SK-N-SH treated with all-trans-retinoic acid at 6 μM for 48 hours (cell line): Measurements from ENCODE around the gene PHLDA2.
"Not testable (repeated sequence)": the region's sequence is repeated elsewhere in the genome, so short reads cannot be mapped to it uniquely, and the experiment has no call there.

Experiments used
- ATAC-seq: fragments of 200-7000 bp; cut with Tn5 transposase; 3 replicates; pipeline ENCODE4 v1.9.1; 2020; ENCODE audit warnings: mild to moderate bottlenecking, moderate library complexity
- BACH2 ChIP-seq: fragments of 250-450 bp; sonication (Bioruptor Pico); IDR thresholded peaks from 2 replicates; pipeline ENCODE4 v1.9.0; 2021; ENCODE audit warnings: mild to moderate bottlenecking, borderline replicate concordance
- CSDC2 ChIP-seq: fragments of 250-450 bp; sonication (Bioruptor Pico); IDR thresholded peaks from 2 replicates; pipeline ENCODE4 v1.5.0; 2020; ENCODE audit warnings: mild to moderate bottlenecking, moderate library complexity
- GLIS3 ChIP-seq: fragments of 250-450 bp; sonication (Bioruptor Pico); IDR thresholded peaks from 2 replicates; pipeline ENCODE4 v1.5.0; 2020; ENCODE audit warnings: mild to moderate bottlenecking, moderate library complexity
- ISL1 ChIP-seq: fragments of 250-450 bp; sonication (Bioruptor Pico); IDR thresholded peaks from 2 replicates; pipeline ENCODE4 v2.1.2; 2022; ENCODE audit warnings: mild to moderate bottlenecking, moderate library complexity
- OSR1 ChIP-seq: fragments of 250-450 bp; sonication (Bioruptor Pico); IDR thresholded peaks from 2 replicates; pipeline ENCODE4 v1.8.0; 2022; ENCODE audit warnings: moderate library complexity, mild to moderate bottlenecking, inconsistent platforms
- POU6F1 ChIP-seq: fragments of 250-450 bp; sonication (Bioruptor Pico); IDR thresholded peaks from 2 replicates; pipeline ENCODE4 v1.8.0; 2021; ENCODE audit warnings: low read depth, mild to moderate bottlenecking, moderate library complexity, borderline replicate concordance
- PPARA ChIP-seq: fragments of 250-450 bp; sonication (Bioruptor Pico); IDR thresholded peaks from 2 replicates; pipeline ENCODE4 v1.5.0; 2020; ENCODE audit warnings: mild to moderate bottlenecking, borderline replicate concordance
- RARB ChIP-seq: fragments of 250-450 bp; sonication (Bioruptor Pico); IDR thresholded peaks from 2 replicates; pipeline ENCODE4 v1.8.0; 2021; ENCODE audit warnings: mild to moderate bottlenecking, moderate library complexity
- SNAI2 ChIP-seq: fragments of 250-450 bp; sonication (Bioruptor Pico); IDR thresholded peaks from 2 replicates; pipeline ENCODE4 v1.5.0; 2020; ENCODE audit warnings: mild to moderate bottlenecking, moderate library complexity
- TCF4 ChIP-seq: fragments of 250-450 bp; sonication (Bioruptor Pico); IDR thresholded peaks from 2 replicates; pipeline ENCODE4 v1.8.0; 2021; ENCODE audit warnings: mild to moderate bottlenecking, moderate library complexity, borderline replicate concordance
- TOX ChIP-seq: fragments of 250-450 bp; sonication (Bioruptor Pico); IDR thresholded peaks from 2 replicates; pipeline ENCODE4 v1.8.0; 2021; ENCODE audit warnings: mild to moderate bottlenecking, moderate library complexity, borderline replicate concordance
- ZC3H10 ChIP-seq: fragments of 250-450 bp; sonication (Bioruptor Pico); IDR thresholded peaks from 2 replicates; pipeline ENCODE4 v1.5.1; 2021; ENCODE audit warnings: mild to moderate bottlenecking, moderate library complexity
- ZFP3 ChIP-seq: fragments of 250-450 bp; sonication (Bioruptor Pico); IDR thresholded peaks from 2 replicates; pipeline ENCODE4 v1.5.0; 2020; ENCODE audit warnings: mild to moderate bottlenecking, moderate library complexity
- ZFP30 ChIP-seq: fragments of 450-650 bp; formaldehyde crosslinking; IDR thresholded peaks from 2 replicates; pipeline ENCODE4 v1.5.0; 2022; ENCODE audit warnings: mild to moderate bottlenecking, moderate library complexity
- ZNF565 ChIP-seq: fragments of 450-650 bp; formaldehyde crosslinking; conservative IDR thresholded peaks from 2 replicates; pipeline ENCODE4 v1.5.0; 2020; ENCODE audit warnings: low read depth, mild to moderate bottlenecking, moderate library complexity
- ZNF70 ChIP-seq: fragments of 450-650 bp; formaldehyde crosslinking; IDR thresholded peaks from 2 replicates; pipeline ENCODE4 v1.5.0; 2020; ENCODE audit warnings: mild to moderate bottlenecking, moderate library complexity
- ZNF8 ChIP-seq: fragments of 450-650 bp; formaldehyde crosslinking; IDR thresholded peaks from 2 replicates; pipeline ENCODE4 v1.5.0; 2020; ENCODE audit warnings: mild to moderate bottlenecking, moderate library complexity
- TF ChIP-seq, protein P1 (sequence below): fragments of 250-450 bp; sonication (Bioruptor Pico); IDR thresholded peaks from 2 replicates; pipeline ENCODE4 v1.8.0; 2020; ENCODE audit warnings: mild to moderate bottlenecking, moderate library complexity, borderline replicate concordance
- TF ChIP-seq, protein P2 (sequence below): fragments of 250-450 bp; sonication (Bioruptor Pico); IDR thresholded peaks from 2 replicates; pipeline ENCODE4 v1.5.0; 2020; ENCODE audit warnings: mild to moderate bottlenecking, moderate library complexity

Gene PHLDA2

GRCh38 chr11:2940147-2940920 is 11.1 kb upstream of the PHLDA2 start:
- TF ChIP-seq OSR1 (CRISPR knock-in tag), result no peak
- no peak for TF ChIP-seq TOX
- TF ChIP-seq PPARA, result no peak
- no peak for TF ChIP-seq ISL1 (CRISPR knock-in tag)
- TF ChIP-seq ZC3H10 (CRISPR knock-in tag), result no peak
- TF ChIP-seq, protein P1, sequence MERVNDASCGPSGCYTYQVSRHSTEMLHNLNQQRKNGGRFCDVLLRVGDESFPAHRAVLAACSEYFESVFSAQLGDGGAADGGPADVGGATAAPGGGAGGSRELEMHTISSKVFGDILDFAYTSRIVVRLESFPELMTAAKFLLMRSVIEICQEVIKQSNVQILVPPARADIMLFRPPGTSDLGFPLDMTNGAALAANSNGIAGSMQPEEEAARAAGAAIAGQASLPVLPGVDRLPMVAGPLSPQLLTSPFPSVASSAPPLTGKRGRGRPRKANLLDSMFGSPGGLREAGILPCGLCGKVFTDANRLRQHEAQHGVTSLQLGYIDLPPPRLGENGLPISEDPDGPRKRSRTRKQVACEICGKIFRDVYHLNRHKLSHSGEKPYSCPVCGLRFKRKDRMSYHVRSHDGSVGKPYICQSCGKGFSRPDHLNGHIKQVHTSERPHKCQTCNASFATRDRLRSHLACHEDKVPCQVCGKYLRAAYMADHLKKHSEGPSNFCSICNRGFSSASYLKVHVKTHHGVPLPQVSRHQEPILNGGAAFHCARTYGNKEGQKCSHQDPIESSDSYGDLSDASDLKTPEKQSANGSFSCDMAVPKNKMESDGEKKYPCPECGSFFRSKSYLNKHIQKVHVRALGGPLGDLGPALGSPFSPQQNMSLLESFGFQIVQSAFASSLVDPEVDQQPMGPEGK (CRISPR knock-in tag), result no peak
- TF ChIP-seq TCF4 (CRISPR knock-in tag), result no peak
- no peak for TF ChIP-seq ZNF8 (CRISPR knock-in tag)
- TF ChIP-seq ZNF565, result no peak
- no peak for TF ChIP-seq RARB (CRISPR knock-in tag)
- no peak for TF ChIP-seq ZNF70
- no peak for TF ChIP-seq ZFP3 (CRISPR knock-in tag)
- ATAC-seq, result peak; percentile 11

- ATAC-seq, result not testable (repeated sequence)
Observed at GRCh38 chr11:2938458-2939418, 9.5 kb upstream of the PHLDA2 start.

DNA sequence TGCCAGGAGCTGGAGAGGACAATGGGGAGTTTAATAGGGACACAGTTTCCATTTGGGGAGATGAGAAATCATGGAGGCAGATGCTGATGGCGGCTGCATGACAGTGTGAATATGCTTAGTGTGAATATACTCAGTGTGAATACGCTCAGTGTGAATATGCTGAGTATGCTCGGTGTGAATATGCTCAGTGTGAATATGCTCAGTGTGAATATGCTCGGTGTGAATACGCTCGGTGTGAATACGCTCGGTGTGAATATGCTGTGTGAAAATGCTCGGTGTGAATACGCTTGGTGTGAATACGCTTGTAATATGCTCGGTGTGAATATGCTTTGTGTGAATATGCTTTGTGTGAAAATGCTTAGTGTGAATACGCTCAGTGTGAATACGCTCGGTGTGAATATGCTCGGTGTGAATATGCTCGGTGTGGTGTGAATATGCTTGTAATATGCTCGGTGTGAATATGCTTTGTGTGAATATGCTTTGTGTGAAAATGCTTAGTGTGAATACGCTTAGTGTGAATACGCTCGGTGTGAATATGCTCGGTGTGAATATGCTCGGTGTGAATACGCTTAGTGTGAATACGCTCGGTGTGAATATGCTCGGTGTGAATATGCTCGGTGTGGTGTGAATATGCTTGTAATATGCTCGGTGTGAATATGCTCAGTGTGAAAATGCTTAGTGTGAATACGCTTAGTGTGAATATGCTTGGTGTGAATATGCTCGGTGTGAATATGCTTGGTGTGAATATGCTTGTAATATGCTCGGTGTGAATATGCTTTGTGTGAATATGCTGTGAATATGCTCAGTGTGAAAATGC is 8.6 kb upstream of the PHLDA2 start:
- ATAC-seq, result not testable (repeated sequence)

GRCh38 chr11:2934611-2935239 is 5.5 kb upstream of the PHLDA2 start:
- TF ChIP-seq, protein P1 (CRISPR knock-in tag), result no peak
- TF ChIP-seq POU6F1 (CRISPR knock-in tag) (no peak), ZNF565 (no peak), PPARA (no peak), SNAI2 (CRISPR knock-in tag) (no peak), ZFP30 (CRISPR knock-in tag) (no peak), ISL1 (CRISPR knock-in tag) (no peak), TOX (no peak), ZNF8 (CRISPR knock-in tag) (no peak), ZFP3 (CRISPR knock-in tag) (no peak), BACH2 (CRISPR knock-in tag) (no peak), GLIS3 (CRISPR knock-in tag) (no peak), ZC3H10 (CRISPR knock-in tag) (no peak), OSR1 (CRISPR knock-in tag) (no peak), RARB (CRISPR knock-in tag) (no peak), CSDC2 (no peak)
- TF ChIP-seq, protein P2, sequence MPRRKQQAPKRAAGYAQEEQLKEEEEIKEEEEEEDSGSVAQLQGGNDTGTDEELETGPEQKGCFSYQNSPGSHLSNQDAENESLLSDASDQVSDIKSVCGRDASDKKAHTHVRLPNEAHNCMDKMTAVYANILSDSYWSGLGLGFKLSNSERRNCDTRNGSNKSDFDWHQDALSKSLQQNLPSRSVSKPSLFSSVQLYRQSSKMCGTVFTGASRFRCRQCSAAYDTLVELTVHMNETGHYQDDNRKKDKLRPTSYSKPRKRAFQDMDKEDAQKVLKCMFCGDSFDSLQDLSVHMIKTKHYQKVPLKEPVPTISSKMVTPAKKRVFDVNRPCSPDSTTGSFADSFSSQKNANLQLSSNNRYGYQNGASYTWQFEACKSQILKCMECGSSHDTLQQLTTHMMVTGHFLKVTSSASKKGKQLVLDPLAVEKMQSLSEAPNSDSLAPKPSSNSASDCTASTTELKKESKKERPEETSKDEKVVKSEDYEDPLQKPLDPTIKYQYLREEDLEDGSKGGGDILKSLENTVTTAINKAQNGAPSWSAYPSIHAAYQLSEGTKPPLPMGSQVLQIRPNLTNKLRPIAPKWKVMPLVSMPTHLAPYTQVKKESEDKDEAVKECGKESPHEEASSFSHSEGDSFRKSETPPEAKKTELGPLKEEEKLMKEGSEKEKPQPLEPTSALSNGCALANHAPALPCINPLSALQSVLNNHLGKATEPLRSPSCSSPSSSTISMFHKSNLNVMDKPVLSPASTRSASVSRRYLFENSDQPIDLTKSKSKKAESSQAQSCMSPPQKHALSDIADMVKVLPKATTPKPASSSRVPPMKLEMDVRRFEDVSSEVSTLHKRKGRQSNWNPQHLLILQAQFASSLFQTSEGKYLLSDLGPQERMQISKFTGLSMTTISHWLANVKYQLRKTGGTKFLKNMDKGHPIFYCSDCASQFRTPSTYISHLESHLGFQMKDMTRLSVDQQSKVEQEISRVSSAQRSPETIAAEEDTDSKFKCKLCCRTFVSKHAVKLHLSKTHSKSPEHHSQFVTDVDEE, result no peak

More at GRCh38 chr11:2934611-2935239, 5.5 kb upstream of the PHLDA2 start:
- ATAC-seq, result no peak
